Sigmoid colon (tissue), 7 donors: Measurements from ENCODE around the gene NCF4. TPM values are rescaled to one million over a fixed set of nuclear protein-coding genes. Genes with fewer than 3 reads are reported as not detected.

Experiments used
- DNase-seq: peaks from one replicate; pipeline ENCODE4 v3.0.0-alpha.2; 2019
- H3K27ac ChIP-seq, 4 donors: fragments of 200-600 bp; sonication (generic); one replicate each; pipeline ENCODE4 v1.5.1; 2016 to 2019; ENCODE audit warnings: mild to moderate bottlenecking in 1 of 4
- H3K27me3 ChIP-seq, 3 donors: fragments of 200-600 bp; sonication (generic); one replicate each; pipeline ENCODE4 v1.5.1; 2019; ENCODE audit warnings: mild to moderate bottlenecking in 1 of 3
- H3K36me3 ChIP-seq, 4 donors: fragments of 200-600 bp; sonication (generic); one replicate each; pipeline ENCODE4 v1.5.1; 2016 to 2019
- H3K4me1 ChIP-seq, 4 donors: fragments of 200-600 bp; sonication (generic); one replicate each; pipeline ENCODE4 v1.5.1; 2017 to 2019
- H3K4me3 ChIP-seq, 4 donors: fragments of 200-600 bp; sonication (generic); one replicate each; pipeline ENCODE4 v1.5.1; 2017 to 2019; ENCODE audit warnings: mild to moderate bottlenecking in 2 of 4, moderate library complexity in 1 of 4
- H3K9me3 ChIP-seq, 4 donors: fragments of 200-600 bp in 3 of 4; sonication (generic) in 3 of 4; one replicate each; pipeline versions ENCODE4 v1.5.1 to v1.6.1; 2013 to 2019
- EP300 ChIP-seq, 4 donors: sonication (generic); formaldehyde crosslinking; IDR thresholded peaks; one replicate each; pipeline ENCODE4 v1.6.1; 2017; ENCODE audit warnings: antibody characterized with exemption in 4 of 4
- POLR2A ChIP-seq, 2 donors: fragments of 450-650 bp; IDR thresholded peaks; one replicate each; pipeline ENCODE4 v1.6.1; 2016; ENCODE audit warnings: antibody characterized with exemption in 2 of 2, mild to moderate bottlenecking in 2 of 2, moderate library complexity in 2 of 2
- POLR2AphosphoS5 ChIP-seq, 4 donors: sonication (generic); formaldehyde crosslinking; IDR thresholded peaks; one replicate each; pipeline ENCODE4 v1.6.1; 2017; ENCODE audit warnings: antibody characterized with exemption in 4 of 4
- WGBS, 2 donors: extraction: QIAGEN DNeasy Blood & Tissue Kit; methylation state at CpG; one replicate each; pipeline ENCODE4 v1.1.7; 2013; 5-methylcytosine and 5-hydroxymethylcytosine counted together
- intact Hi-C: fragments of 100-400 bp; cut with DNase I; formaldehyde crosslinking; loops from one replicate; pipeline ENCODE4 v1.15.1; 2023
- polyA plus RNA-seq, 3 donors: library from polyadenylated mRNA; stranded (reverse); fragments of 200-250 nt; gene quantifications; one replicate each; pipeline ENCODE4 v1.2.3, GENCODE V29; 2013
- total RNA-seq, 4 donors: library from RNA; depleted of rRNA; stranded (reverse); fragments of >200 nt; gene quantifications; one replicate each; pipeline ENCODE4 v1.1.0, GENCODE V29; 2016
- TF ChIP-seq, protein P1 (sequence below), 4 experiments: fragments of 450-650 bp in 3 of 4; fragments of 200-600 bp in 1 of 4; IDR thresholded peaks; one replicate each; pipeline ENCODE4 v1.5.1; 2016 to 2019; ENCODE audit warnings: antibody characterized with exemption in 4 of 4, mild to moderate bottlenecking in 3 of 4, moderate library complexity in 2 of 4
- donor health status: healthy with polysubstance abuse.
- donor health status: Bipolar disorder and iron deficiency.
- donor health status: healthy.

NCF4 gene
- 10 to 100 TPM; 13.5 to 19.3 (median 14.8) TPM for total RNA-seq
- polyA plus RNA-seq: 10 to 100 TPM; 25.2 to 35.8 (median 28.0) TPM

DNA sequence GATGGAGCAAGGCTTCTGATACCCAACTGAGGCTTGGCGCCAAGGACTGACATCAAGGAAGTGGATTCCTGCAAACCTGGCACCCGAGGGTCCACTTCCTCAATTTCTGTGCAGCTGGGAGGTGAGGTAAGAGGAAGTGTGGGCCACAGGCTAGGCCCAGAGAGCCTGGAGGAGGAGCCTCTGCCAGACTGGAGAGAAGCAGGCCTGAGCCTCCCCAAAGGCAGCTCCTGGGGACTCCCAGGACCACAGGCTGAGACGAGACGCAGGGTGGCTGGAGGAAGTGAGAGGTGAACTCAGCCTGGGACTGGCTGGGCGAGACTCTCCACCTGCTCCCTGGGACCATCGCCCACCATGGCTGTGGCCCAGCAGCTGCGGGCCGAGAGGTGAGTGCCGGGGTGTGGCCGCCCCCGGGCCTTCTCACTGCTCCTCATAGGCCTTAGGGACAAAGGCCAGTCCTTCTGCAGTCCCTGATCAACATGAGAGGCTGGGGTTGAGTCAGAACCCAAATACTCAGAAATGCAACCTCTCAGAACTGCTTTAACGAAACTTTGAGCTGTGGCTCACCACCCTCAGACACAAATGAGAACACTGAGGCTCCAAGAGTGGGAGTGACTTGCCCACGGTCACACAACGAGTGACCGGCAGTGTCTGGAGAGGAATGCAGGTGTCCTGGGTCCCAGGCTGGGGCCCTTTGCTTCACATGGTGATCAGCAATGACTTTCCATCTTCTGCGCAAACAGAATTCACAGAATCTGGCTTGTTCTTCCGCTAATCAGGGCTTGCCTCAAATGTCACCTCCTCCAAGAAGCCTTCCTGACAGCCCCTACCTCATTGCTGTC, at the start of gene NCF4:
NCF4 (plus strand) TSS at position 186 of the 839 bp plus-strand sequence; CDS start at position 352, 166 bp downstream.
- H3K4me1 ChIP-seq: peaks cover 0 to 2% (median under 1%) of the 10 kb centered on the region in 4 donors
- WGBS, 2 donors: 47 to 49% methylated on average over 17 of the region's 17 CpGs
- DNase-seq: peak; percentile 87
- H3K4me3 ChIP-seq: peak within 1 kb of the TSS in 2 of 4 donors; percentile 5 to 31
- intact Hi-C loops: no loop called here
- H3K27ac ChIP-seq: peak within 1 kb of the TSS; percentile 31 to 52 (median 42)
- H3K9me3 ChIP-seq: no peaks in the 10 kb centered on the region
- peaks cover 0 to 2% (median 0%) of the 10 kb centered on the region in 3 donors for H3K27me3 ChIP-seq
- TF ChIP-seq POLR2AphosphoS5 (IDR thresholded peaks at IDR 0.05): peak in 2 of 4 donors; percentile 30 to 43
- no peak for TF ChIP-seq EP300 (IDR thresholded peaks at IDR 0.05)
- TF ChIP-seq POLR2A (IDR thresholded peaks at IDR 0.05): no peak
- TF ChIP-seq, protein P1, sequence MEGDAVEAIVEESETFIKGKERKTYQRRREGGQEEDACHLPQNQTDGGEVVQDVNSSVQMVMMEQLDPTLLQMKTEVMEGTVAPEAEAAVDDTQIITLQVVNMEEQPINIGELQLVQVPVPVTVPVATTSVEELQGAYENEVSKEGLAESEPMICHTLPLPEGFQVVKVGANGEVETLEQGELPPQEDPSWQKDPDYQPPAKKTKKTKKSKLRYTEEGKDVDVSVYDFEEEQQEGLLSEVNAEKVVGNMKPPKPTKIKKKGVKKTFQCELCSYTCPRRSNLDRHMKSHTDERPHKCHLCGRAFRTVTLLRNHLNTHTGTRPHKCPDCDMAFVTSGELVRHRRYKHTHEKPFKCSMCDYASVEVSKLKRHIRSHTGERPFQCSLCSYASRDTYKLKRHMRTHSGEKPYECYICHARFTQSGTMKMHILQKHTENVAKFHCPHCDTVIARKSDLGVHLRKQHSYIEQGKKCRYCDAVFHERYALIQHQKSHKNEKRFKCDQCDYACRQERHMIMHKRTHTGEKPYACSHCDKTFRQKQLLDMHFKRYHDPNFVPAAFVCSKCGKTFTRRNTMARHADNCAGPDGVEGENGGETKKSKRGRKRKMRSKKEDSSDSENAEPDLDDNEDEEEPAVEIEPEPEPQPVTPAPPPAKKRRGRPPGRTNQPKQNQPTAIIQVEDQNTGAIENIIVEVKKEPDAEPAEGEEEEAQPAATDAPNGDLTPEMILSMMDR (IDR thresholded peaks at IDR 0.05): no peak
- no peaks in the 10 kb centered on the region for H3K36me3 ChIP-seq

DNA sequence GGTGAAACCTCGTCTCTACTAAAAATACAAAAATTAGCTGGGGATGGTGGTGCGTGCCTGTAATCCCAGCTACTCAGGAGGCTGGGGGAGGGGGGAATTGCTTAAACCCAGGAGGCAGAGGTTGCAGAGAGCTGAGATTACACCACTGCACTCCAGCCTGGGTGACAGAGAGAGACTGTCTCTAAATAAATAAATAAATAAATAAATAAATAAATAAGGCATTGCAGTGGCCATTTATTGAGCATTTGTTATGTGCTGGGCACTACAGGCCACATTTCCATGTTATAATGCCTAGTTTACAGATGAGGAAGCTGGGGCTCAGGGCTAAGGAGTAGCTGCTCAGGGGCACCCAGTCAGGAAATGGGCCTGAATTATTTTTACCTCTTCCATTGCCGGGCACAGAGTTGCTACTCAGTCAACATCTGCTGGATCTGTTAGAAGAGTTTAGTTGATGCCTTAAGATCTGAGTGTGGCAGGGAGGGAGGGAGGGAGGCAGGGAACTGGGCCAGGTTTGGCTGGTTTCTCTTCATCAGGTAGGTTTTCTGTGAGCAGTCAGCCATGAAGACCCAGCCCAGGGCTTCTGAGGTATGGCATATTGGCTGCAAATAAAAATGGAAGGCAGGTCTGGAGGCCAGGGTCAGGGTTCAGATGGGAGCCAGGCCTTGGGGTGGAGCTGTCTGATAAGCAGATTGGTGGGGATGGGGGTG, 49.6 kb upstream of the NCF4 start:
- no peaks in the 10 kb centered on the region for H3K36me3 ChIP-seq
- H3K27me3 ChIP-seq: peaks cover 7 to 23% (median 17%) of the 10 kb centered on the region in 3 donors
- no peak for TF ChIP-seq POLR2AphosphoS5 (IDR thresholded peaks at IDR 0.05)
- no peak for TF ChIP-seq EP300 (IDR thresholded peaks at IDR 0.05)
- no peak for TF ChIP-seq POLR2A (IDR thresholded peaks at IDR 0.05)
- TF ChIP-seq, protein P1 (IDR thresholded peaks at IDR 0.05): no peak
- no peak for DNase-seq
- H3K4me1 ChIP-seq: peaks cover 0 to under 1% (median under 1%) of the 10 kb centered on the region in 4 donors
- no peaks in the 10 kb centered on the region for H3K9me3 ChIP-seq
- no peak overlapping the region for H3K27ac ChIP-seq
- H3K4me3 ChIP-seq: no peak overlapping the region
- intact Hi-C loops: no loop called here
- 79 to 85% methylated on average over 3 of the region's 3 CpGs for WGBS, 2 donors

DNA sequence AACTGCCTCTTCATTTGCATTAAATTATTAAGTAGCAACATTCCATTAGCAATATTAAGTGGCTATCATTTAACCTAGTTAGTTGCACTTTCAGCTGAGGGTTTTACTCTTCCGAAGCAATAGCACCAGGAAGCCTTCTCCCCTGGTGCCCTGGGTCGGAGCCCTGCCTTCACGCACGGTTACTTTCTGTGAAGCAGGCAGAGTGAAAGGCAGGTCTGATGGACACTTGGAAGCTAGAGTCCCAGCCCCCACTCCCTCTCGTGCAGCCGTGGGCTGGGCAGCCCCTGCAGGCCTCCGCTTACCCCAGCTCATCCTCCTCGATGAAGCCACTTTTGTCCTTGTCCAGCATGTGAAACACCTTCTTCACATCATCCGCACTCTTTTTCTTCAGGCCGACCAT, 46.0 kb upstream of the NCF4 start:
- peaks cover 30 to 56% (median 49%) of the 10 kb centered on the region in 3 donors for H3K27me3 ChIP-seq
- peaks cover 0 to 14% (median 13%) of the 10 kb centered on the region in 4 donors for H3K4me1 ChIP-seq
- H3K27ac ChIP-seq: no peak overlapping the region
- intact Hi-C loops: no loop called here
- TF ChIP-seq, protein P1 (IDR thresholded peaks at IDR 0.05): no peak
- TF ChIP-seq EP300 (IDR thresholded peaks at IDR 0.05) (no peak), POLR2AphosphoS5 (IDR thresholded peaks at IDR 0.05) (no peak), POLR2A (IDR thresholded peaks at IDR 0.05) (no peak)
- no peaks in the 10 kb centered on the region for H3K9me3 ChIP-seq
- H3K36me3 ChIP-seq: no peaks in the 10 kb centered on the region
- no peak for DNase-seq
- 76 to 81% methylated on average over 10 of the region's 10 CpGs for WGBS, 2 donors
- H3K4me3 ChIP-seq: no peak overlapping the region

DNA sequence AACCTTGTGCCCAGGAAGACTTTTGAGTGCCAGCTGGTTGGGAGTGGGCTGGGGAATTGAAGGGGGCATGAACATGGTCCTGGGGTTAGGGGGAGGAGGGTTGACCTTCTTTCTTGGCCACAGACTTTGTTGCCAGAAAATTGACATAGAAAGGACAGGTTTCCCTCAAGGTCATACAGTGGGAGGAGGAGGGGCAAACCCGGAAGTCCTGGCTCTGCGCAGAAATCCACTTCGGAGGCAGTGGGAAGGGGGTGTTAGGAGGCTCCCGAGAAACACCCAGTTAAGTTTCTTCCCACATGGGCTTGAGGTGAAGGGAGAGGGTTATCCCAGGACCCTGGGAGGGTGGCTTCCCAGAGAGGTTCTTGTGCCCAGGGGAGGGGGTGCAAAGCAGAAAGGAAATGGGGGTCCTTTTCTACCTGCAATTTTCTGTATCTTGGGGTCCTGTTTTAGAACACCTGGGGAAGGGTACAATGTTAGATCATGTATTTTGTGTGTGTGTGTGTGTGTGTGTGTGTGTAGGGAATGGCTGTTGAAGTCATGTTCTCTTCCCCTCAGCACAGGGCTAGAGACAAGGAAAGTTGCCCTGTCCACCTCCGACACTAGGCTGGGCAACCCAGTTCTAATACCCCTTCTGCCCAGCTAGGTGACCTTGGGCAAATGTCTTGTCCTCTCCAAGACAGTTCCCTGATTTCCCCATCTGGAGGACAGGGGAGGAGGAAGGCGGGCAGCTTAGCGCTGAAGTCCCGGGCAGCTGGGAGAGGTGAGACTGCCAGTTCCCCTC, 45.1 kb upstream of the NCF4 start:
- peaks cover 30 to 65% (median 49%) of the 10 kb centered on the region in 3 donors for H3K27me3 ChIP-seq
- no peak for TF ChIP-seq EP300 (IDR thresholded peaks at IDR 0.05)
- no peak for TF ChIP-seq POLR2A (IDR thresholded peaks at IDR 0.05)
- TF ChIP-seq, protein P1 (IDR thresholded peaks at IDR 0.05): no peak
- TF ChIP-seq POLR2AphosphoS5 (IDR thresholded peaks at IDR 0.05): no peak
- 16 to 35% methylated on average over 8 of the region's 8 CpGs for WGBS, 2 donors
- no peak overlapping the region for H3K27ac ChIP-seq
- H3K4me3 ChIP-seq: no peak overlapping the region
- H3K9me3 ChIP-seq: no peaks in the 10 kb centered on the region
- peaks cover 0 to 14% (median 13%) of the 10 kb centered on the region in 4 donors for H3K4me1 ChIP-seq
- intact Hi-C loops: no loop called here
- DNase-seq: no peak
- no peaks in the 10 kb centered on the region for H3K36me3 ChIP-seq
